HEK293 (cell line): ENCODE data around the gene ZBTB43.

Source experiments
- CTCF ChIA-PET: fragments of 350-600 bp; formaldehyde crosslinking; extraction: SDS; loops from one replicate; lab custom pipeline; 2021; ENCODE audit warnings: antibody characterized with exemption; lab: Yijun Ruan, JAX
- POLR2A ChIA-PET: fragments of 300-600 bp; formaldehyde crosslinking; extraction: SDS; loops from one replicate; lab custom pipeline; 2020; ENCODE audit warnings: antibody characterized with exemption, inconsistent platforms; lab: Yijun Ruan, JAX
- H3K27ac ChIP-seq: fragments of 200-500 bp; sonication (Bioruptor generic); 2 replicates; pipeline ENCODE4 v1.5.1; 2014; ENCODE audit warnings: low read depth, low read length, control low read depth, inconsistent platforms; ENCODE audit errors: extremely low read depth
- H3K36me3 ChIP-seq, 2 experiments: fragments of 200-500 bp in 1 of 2; sonication (Bioruptor generic) in 1 of 2; 1 replicate in 1 of 2; 2 replicates in 1 of 2; pipeline ENCODE4 v1.5.1; 2014 to 2017; ENCODE audit warnings: inconsistent platforms in 2 of 2, low read length in 2 of 2; ENCODE audit not compliant: control insufficient read depth in 2 of 2, insufficient read depth in 1 of 2
- H3K4me1 ChIP-seq: fragments of 200-500 bp; sonication (Bioruptor generic); 2 replicates; pipeline ENCODE4 v1.5.1; 2014; ENCODE audit warnings: mild to moderate bottlenecking, low read length, inconsistent platforms; ENCODE audit not compliant: control insufficient read depth, insufficient read depth
- H3K4me3 ChIP-seq: 2 replicates; pipeline ENCODE4 v1.5.1; 2011; ENCODE audit warnings: low read depth, mild to moderate bottlenecking, control low read depth, low read length, moderate library complexity
- H3K9me3 ChIP-seq: fragments of 200-500 bp; sonication (Bioruptor generic); 2 replicates; pipeline ENCODE4 v1.5.1; 2014; ENCODE audit warnings: low read depth, low read length, inconsistent platforms; ENCODE audit not compliant: control insufficient read depth, insufficient read depth
- BCL11A ChIP-seq: fragments of 450-650 bp; formaldehyde crosslinking; IDR thresholded peaks from 2 replicates; pipeline ENCODE4 v1.5.1; 2016; ENCODE audit warnings: low read depth, missing biosample characterization, missing genetic modification characterization
- FEZF1 ChIP-seq: fragments of 450-650 bp; formaldehyde crosslinking; IDR thresholded peaks from 2 replicates; pipeline ENCODE4 v1.5.1; 2016; ENCODE audit warnings: missing biosample characterization, missing genetic modification characterization
- PRDM4 ChIP-seq: fragments of 450-650 bp; formaldehyde crosslinking; IDR thresholded peaks from 2 replicates; pipeline ENCODE4 v1.5.1; 2017; ENCODE audit warnings: missing biosample characterization, missing genetic modification characterization
- ZBTB48 ChIP-seq: fragments of 450-650 bp; formaldehyde crosslinking; IDR thresholded peaks from 2 replicates; pipeline ENCODE4 v1.5.1; 2016; ENCODE audit warnings: missing biosample characterization, missing genetic modification characterization
- ZNF148 ChIP-seq: fragments of 450-650 bp; formaldehyde crosslinking; IDR thresholded peaks from 2 replicates; pipeline ENCODE4 v1.5.0; 2017; ENCODE audit warnings: missing biosample characterization, missing genetic modification characterization, borderline replicate concordance
- ZNF2 ChIP-seq: fragments of 450-650 bp; formaldehyde crosslinking; IDR thresholded peaks from 2 replicates; pipeline ENCODE4 v1.5.1; 2016; ENCODE audit warnings: missing biosample characterization, missing genetic modification characterization
- ZNF223 ChIP-seq: fragments of 450-650 bp; formaldehyde crosslinking; IDR thresholded peaks from 2 replicates; pipeline ENCODE4 v1.5.1; 2016; ENCODE audit warnings: missing biosample characterization, missing genetic modification characterization
- ZNF366 ChIP-seq: fragments of 450-650 bp; formaldehyde crosslinking; conservative IDR thresholded peaks from 2 replicates; pipeline ENCODE4 v1.5.1; 2016; ENCODE audit warnings: missing biosample characterization, missing genetic modification characterization
- ZNF449 ChIP-seq: fragments of 450-650 bp; formaldehyde crosslinking; IDR thresholded peaks from 2 replicates; pipeline ENCODE4 v1.5.1; 2017; ENCODE audit warnings: missing biosample characterization, mild to moderate bottlenecking, missing genetic modification characterization, moderate library complexity
- ZNF555 ChIP-seq: fragments of 450-650 bp; formaldehyde crosslinking; conservative IDR thresholded peaks from 2 replicates; pipeline ENCODE4 v1.5.1; 2017; ENCODE audit warnings: missing biosample characterization, mild to moderate bottlenecking, missing genetic modification characterization, inconsistent platforms
- ZNF560 ChIP-seq: fragments of 450-650 bp; formaldehyde crosslinking; IDR thresholded peaks from 2 replicates; pipeline ENCODE4 v1.5.1; 2017; ENCODE audit warnings: missing biosample characterization, missing genetic modification characterization, borderline replicate concordance
- ZNF596 ChIP-seq: fragments of 450-650 bp; IDR thresholded peaks from 2 replicates; pipeline ENCODE4 v1.5.0; 2018; ENCODE audit warnings: missing biosample characterization, mild to moderate bottlenecking, missing genetic modification characterization, moderate library complexity
- ZNF624 ChIP-seq: fragments of 450-650 bp; formaldehyde crosslinking; IDR thresholded peaks from 2 replicates; pipeline ENCODE4 v1.5.1; 2017; ENCODE audit warnings: missing biosample characterization, missing genetic modification characterization
- ZNF654 ChIP-seq: fragments of 450-650 bp; formaldehyde crosslinking; IDR thresholded peaks from 2 replicates; pipeline ENCODE4 v1.5.1; 2016; ENCODE audit warnings: low read depth, missing biosample characterization, missing genetic modification characterization
- ZNF704 ChIP-seq: fragments of 450-650 bp; formaldehyde crosslinking; IDR thresholded peaks from 2 replicates; pipeline ENCODE4 v1.5.1; 2016; ENCODE audit warnings: missing biosample characterization, missing genetic modification characterization

Gene ZBTB43

GRCh38 chr9:126775926-126776325 lies 28.9 kb upstream of the ZBTB43 start:
- H3K36me3 ChIP-seq, result no peaks in the 10 kb centered on the region
- ChIA-PET CTCF (interaction anchor here (0.9 to 10.5 kb wide), 4 partner anchors 14 to 276 kb away, joined by 3 to 373 read pairs (median 34); no protein-coding TSS in a partner anchor), POLR2A (no interaction called here)
- TF ChIP-seq ZNF596 (tag by site-specific recombination) (no peak), ZNF624 (tag by site-specific recombination) (no peak), BCL11A (tag by site-specific recombination) (no peak), ZNF148 (tag by site-specific recombination) (no peak), PRDM4 (tag by site-specific recombination) (no peak), ZNF223 (tag by site-specific recombination) (no peak), ZNF366 (tag by site-specific recombination) (no peak), ZNF2 (tag by site-specific recombination) (no peak), ZNF560 (no peak), ZNF704 (tag by site-specific recombination) (no peak), ZNF555 (tag by site-specific recombination) (no peak)
- H3K9me3 ChIP-seq, result no peaks in the 10 kb centered on the region
- no peaks in the 10 kb centered on the region for H3K4me1 ChIP-seq
- no peak overlapping the region for H3K27ac ChIP-seq
- H3K4me3 ChIP-seq, result no peak overlapping the region

- Histone ChIP-seq H3K27ac (no peak overlapping the region), H3K4me3 (no peak overlapping the region), H3K9me3 (no peaks in the 10 kb centered on the region), H3K4me1 (no peaks in the 10 kb centered on the region), H3K36me3 (no peaks in the 10 kb centered on the region)
- POLR2A ChIA-PET, result interaction anchor here (1.4 kb wide), 1 partner anchor 71 kb away, joined by 3 read pairs; no protein-coding TSS in a partner anchor
- CTCF ChIA-PET, result interaction anchor here (0.6 to 10.5 kb wide), 15 partner anchors 13 to 278 kb away, joined by 3 to 373 read pairs (median 4); no protein-coding TSS in a partner anchor
- TF ChIP-seq FEZF1 (tag by site-specific recombination) (no peak), ZBTB48 (no peak), ZNF654 (tag by site-specific recombination) (peak; percentile 42), ZNF449 (peak; percentile 72), ZNF366 (tag by site-specific recombination) (no peak)
Observed at GRCh38 chr9:126777733-126778132, 27.1 kb upstream of the ZBTB43 start.
